CD4-positive, alpha-beta T cell treated with Interleukin-1 beta for 1 hour (primary cell): ENCODE data around the gene LRP1-AS.

Experiments
- DNase-seq, 2 donors: peaks; one replicate each; pipeline ENCODE4 v3.0.0-alpha.2; 2020 to 2022

LRP1-AS gene

DNA sequence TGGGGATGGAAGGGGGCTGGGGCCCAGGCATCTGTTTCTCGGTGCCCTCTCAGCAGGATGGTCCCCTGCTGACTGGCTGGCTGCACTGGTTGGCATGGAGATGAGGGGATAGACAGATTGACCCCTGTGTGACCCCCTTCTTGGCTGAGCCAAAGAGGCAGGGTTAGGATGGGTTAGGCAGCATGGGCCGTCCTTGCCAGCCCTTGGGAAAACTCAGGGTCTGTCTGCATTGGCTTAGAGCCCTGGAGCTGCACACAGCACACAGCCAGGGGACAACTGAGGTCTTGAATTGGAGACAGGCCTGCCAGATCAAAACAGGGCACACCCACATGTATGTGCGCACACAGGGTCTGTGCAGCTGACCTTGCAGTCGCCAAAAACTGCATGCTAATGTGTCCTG is 11.2 kb upstream of the LRP1-AS start:
- no peak for DNase-seq

DNA sequence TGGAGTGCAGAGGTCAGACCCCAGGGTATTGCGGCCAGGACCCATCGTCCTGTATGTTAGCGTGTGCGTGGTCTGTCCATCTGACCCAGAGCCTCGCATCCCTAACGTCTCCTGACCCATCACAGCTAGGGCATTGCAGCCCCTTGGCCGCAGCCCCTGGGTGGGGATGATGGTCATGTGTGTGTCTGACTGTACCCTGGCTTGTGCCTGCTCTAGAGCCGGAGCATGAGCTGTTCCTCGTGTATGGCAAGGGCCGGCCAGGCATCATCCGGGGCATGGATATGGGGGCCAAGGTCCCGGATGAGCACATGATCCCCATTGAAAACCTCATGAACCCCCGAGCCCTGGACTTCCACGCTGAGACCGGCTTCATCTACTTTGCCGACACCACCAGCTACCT is 10.8 kb upstream of the LRP1-AS start:
- no peak for DNase-seq

DNA sequence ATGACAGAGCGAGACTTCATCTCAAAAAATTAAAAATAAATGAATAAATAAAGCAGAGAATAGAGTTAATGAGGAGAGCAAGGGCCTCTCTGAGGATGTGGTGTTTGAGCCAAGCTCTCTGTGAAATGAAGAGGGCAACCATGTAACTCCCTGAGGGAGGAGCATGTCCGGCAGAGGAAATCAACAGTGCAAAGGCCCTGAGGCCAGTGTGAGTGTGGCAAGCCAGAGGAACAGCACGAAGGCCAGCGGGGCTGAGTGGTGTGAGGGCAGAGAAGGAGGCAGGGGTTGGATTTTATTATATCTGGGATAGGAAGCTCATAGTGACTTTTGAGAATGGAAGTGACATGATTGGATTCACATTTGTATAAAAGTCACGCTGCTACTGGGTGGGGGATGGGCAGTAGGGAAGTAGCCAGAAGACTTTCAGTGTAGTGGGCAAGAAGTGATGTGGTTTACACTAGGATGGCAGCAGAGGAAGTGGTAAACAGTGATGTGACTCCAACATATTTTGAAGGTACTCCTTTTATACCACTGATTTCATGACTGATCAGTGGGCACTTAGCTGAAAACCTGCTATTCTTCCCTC is 10.3 kb upstream of the LRP1-AS start:
- DNase-seq = peak; percentile 11 to 17

GRCh38 chr12:57156701-57157403 is 9.4 kb upstream of the LRP1-AS start:
- DNase-seq = peak in 1 of 2 donors; percentile 17

GRCh38 chr12:57154804-57155434 is 7.5 kb upstream of the LRP1-AS start:
- no peak for DNase-seq

DNA sequence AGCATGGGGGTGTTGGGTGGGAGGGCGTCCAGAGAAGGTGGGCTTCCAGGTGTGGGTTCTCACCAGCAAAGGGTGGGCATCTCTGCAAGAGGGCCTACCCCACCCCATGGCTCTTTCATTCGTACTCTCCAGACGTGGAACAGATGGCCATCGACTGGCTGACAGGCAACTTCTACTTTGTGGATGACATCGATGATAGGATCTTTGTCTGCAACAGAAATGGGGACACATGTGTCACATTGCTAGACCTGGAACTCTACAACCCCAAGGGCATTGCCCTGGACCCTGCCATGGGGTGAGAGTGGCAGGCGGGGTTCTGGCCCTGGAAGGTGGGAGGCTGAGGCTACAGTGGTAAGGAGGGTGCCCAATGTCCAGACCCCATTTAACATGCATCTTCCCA is 6.7 kb upstream of the LRP1-AS start:
- no peak for DNase-seq

GRCh38 chr12:57153415-57153997 is 6.1 kb upstream of the LRP1-AS start:
- no peak for DNase-seq

GRCh38 chr12:57152639-57153038 is 5.2 kb upstream of the LRP1-AS start:
- peak in 1 of 2 donors; percentile 30 for DNase-seq

DNA sequence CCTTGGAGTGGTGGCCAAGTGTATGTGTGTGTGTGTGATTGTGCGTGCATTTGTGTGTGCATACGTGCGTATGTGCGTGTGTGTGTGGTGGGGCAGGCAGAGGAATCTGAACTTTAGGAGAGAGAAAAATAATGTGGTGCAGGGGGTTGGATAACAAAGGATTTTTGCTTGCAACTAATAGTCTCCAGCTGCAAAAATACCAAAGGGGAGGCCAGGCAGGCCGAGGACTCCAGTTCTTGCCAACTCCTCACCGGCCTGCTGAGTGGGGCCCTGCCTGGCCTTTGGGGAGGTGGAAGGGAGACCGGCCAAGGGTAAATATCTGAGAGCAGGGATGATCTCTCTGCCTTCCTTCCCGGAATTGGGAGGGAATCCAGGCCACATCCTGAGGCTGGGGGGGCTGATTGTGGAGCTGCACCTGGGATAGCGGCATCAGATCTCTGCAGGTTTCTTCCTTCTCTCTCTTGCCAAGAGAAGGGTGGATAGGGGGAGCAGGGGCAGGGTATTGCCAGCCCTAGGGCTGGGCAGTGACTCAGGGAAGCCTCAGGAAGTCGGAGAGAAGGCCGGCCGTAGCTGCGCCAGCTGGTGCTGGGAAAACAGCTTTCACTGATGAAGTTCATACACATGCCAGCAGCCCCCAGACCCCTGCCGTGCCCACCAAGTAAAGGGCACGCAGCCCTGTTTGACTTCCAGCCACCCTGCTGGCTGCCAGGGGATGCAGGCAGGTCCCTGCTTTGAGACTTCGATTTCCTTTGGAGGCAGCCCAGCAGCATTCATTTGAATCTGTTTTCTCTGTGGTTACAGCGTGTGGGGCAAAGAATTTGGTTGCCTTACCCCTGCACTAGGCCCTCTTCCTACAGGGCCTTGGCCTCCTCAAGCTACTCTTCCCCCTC is 4.6 kb upstream of the LRP1-AS start:
- no peak for DNase-seq

GRCh38 chr12:57150400-57151000 is 3.1 kb upstream of the LRP1-AS start:
- DNase-seq = no peak

DNA sequence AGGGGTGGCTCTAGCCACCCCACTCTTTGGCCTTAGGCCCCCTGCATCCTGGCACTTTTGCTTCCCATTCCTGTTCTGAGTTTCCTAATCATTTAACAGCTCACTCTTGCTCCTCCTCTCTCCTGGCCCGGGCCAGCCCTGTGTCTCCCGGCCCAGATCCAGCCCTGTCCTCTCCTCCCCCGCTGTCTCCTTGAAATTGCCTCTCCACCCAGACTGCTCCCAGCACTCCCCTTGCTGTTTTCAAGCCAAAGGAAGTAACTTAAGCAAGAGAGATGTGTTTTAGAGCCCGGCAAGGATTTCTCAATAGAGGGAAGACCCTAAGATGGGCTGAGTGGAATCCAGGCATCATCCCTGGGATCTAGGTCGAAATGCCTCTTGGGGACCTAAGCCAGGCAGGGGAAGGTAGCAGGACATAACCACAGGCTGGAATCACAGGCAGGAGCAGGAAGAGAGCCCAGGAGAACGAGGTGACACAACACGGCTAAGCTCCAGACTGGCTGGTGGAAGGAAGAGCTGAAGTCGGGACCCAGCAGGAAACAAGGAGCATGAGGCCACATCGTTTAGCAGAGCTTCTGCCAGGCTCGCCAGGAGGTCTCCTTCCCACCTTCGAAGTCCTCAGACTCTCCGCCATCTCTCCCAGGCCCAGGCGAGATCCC is 2.0 kb upstream of the LRP1-AS start:
- no peak for DNase-seq

DNA sequence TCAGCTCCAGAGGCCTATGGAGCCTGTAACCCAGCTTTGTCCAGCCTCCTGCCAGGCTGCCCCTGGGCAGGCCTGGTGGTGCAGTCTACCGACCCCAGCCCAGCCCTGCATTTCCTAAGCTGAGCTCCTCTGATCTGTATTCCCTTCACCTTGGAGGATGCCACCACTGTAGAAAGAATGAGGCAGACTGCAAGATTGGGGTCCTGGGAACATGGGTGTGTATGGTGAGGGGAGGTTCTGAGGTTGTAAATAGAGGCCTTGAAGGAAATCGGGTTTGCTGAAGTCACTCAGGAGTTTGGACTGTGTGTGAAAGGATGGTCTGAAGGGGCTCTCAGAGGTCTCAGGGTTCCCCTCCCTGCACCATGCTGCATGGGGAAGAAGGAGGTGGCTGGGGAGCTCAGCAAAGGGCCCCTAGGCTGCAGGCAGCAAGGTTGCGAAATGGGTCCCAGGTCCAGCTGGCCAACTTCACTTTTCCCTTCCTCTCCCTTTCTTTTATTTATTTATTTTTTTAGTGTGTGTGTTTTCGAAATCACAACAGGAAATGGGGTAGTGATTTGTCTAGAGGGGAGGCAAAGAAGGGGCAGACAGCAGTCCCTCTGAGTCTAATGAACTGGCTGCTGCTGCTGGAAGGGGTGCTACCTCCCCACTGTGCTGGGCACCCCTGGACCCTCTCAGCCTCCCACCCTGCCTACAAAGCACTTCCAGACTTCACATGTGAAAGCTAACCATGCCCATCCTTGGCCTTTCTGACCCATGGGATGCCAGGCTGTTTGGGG is 1.2 kb upstream of the LRP1-AS start:
- DNase-seq = no peak

GRCh38 chr12:57146092-57146491 is 1.3 kb downstream of the LRP1-AS start:
- DNase-seq = no peak

DNA sequence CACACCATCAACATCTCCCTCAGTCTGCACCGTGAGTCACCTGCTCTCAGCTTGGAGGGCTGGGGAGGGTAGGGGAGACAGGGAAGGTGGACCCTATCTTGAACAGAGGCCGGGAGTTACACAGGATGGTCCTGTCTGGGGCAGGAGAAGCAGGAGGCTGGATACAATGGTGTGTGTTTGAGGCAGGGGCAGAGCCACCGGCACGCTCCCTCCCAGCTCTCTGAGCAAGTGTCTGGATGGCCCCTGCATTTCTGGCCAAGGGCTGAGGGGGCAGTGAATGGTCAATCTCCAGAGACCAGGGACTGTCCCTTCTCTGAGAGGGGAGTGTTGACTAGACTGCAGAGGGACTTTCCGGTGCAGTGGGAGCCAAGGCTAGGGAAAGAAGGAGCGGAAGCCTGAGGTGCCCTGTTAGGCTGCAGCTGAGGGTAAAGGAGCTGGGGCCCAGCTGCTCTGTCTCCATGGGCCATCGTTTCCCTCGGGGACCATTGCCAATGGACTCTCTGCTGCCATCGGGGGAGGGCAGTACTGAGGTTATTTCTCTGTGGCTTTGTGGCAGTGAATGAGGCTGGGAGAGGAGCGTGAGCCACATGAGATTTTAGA is 1.9 kb downstream of the LRP1-AS start:
- DNase-seq = no peak

DNA sequence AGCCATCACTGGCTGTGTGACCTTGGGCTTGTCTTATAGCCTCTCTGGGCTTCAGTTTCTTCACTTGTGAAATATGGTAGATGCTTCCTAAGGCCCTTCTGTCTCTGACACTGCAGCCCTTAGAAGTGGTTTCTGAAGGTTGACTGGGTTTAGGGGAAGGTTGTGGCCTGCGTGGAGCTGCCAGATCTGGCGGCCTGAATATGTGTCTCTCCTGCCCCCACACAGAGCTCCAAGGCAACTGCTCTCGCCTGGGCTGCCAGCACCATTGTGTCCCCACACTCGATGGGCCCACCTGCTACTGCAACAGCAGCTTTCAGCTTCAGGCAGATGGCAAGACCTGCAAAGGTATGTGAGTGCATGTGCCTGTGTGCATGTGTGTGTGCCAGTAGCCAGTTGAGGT is 4.0 kb downstream of the LRP1-AS start:
- no peak for DNase-seq

DNA sequence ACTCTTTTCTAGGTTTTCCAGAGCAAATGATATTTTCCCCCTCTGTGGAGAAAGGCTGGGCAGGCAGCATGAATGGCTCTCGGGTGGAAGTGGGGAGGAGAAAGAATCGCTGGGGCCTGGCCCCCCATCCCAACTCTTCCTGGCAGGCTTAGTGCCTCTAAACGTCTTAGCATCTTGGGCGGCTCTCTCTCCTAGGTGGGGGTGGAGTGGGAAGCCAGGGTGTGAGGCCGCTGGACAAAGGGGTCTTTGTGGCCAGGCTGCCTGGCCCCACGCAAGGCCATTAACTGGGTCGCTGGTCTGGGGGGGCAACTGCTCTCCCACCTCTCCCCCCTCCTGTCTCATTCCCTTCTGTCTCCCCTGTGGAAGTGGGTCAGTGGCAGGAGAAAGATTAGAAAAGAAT is 4.7 kb downstream of the LRP1-AS start:
- no peak for DNase-seq

DNA sequence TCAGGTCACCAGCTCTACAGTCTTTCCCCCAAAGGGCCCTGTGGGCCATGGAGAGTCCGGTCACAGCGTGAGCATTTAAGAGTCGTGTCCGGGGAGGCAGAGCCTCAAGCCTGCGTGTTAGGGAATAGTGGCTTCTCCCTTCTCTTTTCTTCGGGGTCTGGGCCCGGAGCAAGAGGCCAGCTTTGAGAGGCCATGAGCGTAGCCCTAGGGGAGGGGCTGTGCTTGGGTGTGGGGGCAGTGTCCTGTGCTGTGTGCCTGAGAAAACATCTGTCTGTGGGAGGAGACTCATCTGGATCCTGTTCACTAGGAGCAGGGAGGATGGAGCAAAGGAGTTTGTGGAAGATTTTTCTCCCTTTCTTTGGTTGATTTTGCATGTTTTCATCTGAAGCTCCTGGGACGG is 5.3 kb downstream of the LRP1-AS start:
- DNase-seq = no peak

DNA sequence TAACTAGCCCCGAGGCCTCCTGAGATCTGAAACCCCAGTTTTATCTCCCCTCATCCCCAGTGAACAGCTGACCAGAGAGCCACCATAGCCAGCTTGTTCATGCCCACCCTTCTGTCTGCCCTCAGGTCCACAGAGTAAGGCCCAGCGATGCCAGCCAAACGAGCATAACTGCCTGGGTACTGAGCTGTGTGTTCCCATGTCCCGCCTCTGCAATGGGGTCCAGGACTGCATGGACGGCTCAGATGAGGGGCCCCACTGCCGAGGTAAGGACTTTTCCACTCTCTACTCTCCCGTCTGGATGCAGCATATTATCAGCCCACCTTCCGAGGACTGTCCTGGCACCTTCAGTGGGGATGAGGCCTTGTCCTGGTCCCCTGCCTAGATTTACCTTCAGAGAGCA is 6.2 kb downstream of the LRP1-AS start:
- DNase-seq = no peak

DNA sequence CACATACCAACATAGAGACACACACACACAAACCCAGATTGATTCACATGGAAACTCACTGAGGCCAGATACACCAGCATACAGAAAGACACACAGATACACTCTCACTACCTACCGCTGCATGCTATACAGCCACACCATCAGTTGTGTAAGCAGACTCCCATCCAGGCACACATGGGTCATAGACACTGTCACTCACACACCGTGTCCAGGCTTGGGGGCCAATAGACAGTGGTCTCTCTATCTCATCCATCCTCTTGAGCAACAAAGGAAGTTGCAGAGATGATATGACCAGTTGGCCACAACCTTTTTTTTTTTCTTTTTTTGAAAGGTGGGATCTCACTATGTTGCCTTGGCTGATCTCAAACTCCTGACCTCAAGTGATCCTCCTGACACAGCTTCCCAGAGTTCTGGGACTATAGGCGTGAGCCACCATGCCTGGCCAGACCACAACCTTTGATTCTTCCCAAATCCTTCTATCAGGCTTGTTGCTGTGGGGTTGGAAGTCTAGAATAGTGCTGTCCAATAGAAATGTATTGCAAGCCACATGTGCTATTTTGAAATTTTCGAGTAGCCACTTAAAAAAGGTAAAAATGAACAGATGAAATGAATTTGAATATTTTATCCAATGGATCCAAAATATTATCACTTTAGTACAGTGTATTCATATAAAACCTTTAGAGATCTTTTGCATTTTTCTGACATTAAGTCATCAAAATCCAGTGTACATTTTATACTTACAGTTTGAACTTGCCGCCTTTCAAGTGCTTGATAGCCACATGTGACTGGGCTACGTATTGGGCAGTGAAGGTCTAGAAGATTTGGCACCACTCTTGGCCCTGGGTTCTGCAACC is 7.4 kb downstream of the LRP1-AS start:
- no peak for DNase-seq
